ENCODE results near the gene MSI2.
A peak's percentile ranks its signal among the peaks of the same experiment; 100 is the strongest.

MSI2 gene

GRCh38 chr17:57444682-57445450, 188.5 kb downstream of the MSI2 start:
- DNase-seq = no peak

GRCh38 chr17:57445772-57446472, 189.6 kb downstream of the MSI2 start:
- DNase-seq = no peak

GRCh38 chr17:57447357-57447989, 191.2 kb downstream of the MSI2 start:
- peak; percentile 66 for DNase-seq

GRCh38 chr17:57447990-57448758, 191.9 kb downstream of the MSI2 start:
- no peak for DNase-seq

- no peak for DNase-seq
Observed at GRCh38 chr17:57448759-57449283, 192.5 kb downstream of the MSI2 start.

- no peak for DNase-seq
Observed at GRCh38 chr17:57451191-57451590, 194.9 kb downstream of the MSI2 start.

- DNase-seq = no peak
Observed at GRCh38 chr17:57451643-57452042, 195.3 kb downstream of the MSI2 start.

- DNase-seq = no peak
Observed at GRCh38 chr17:57453841-57454425, 197.6 kb downstream of the MSI2 start.

- no peak for DNase-seq
Observed at GRCh38 chr17:57454729-57455062, 198.4 kb downstream of the MSI2 start.

GRCh38 chr17:57455063-57455914, 199.0 kb downstream of the MSI2 start:
- peak; percentile 78 for DNase-seq

- DNase-seq = no peak
Observed at GRCh38 chr17:57456622-57457021, 200.3 kb downstream of the MSI2 start.

- DNase-seq = no peak
Observed at GRCh38 chr17:57457188-57457587, 200.9 kb downstream of the MSI2 start.

GRCh38 chr17:57458718-57459285, 202.5 kb downstream of the MSI2 start:
- no peak for DNase-seq

GRCh38 chr17:57459286-57459915, 203.1 kb downstream of the MSI2 start:
- no peak for DNase-seq

GRCh38 chr17:57461082-57461481, 204.8 kb downstream of the MSI2 start:
- DNase-seq = no peak

GRCh38 chr17:57462007-57462579, 205.8 kb downstream of the MSI2 start:
- DNase-seq = no peak

- no peak for DNase-seq
Observed at GRCh38 chr17:57463103-57463885, 207.0 kb downstream of the MSI2 start.

- no peak for DNase-seq
Observed at GRCh38 chr17:57464191-57464864, 208.0 kb downstream of the MSI2 start.

- DNase-seq = no peak
Observed at GRCh38 chr17:57465610-57466009, 209.3 kb downstream of the MSI2 start.
